HG02798 (cell line): ENCODE measurements around the gene CLEC9A.
"Not testable (repeated sequence)": the region's sequence is repeated elsewhere in the genome, so short reads cannot be mapped to it uniquely, and the experiment has no call there.

Experiments used
- ATAC-seq: cut with Tn5 transposase; IDR thresholded peaks from one replicate; pipeline ENCODE4 v1.9.1; 2021; ENCODE audit warnings: mild to moderate bottlenecking; ENCODE audit not compliant: unreplicated experiment, poor library complexity

CLEC9A gene

GRCh38 chr12:10030446-10030845 lies at the start of gene CLEC9A:
Gene CLEC9A, plus strand, starts transcription at chr12:10030682. Its CDS starts 22,006 bp downstream, at chr12:10052688.
- ATAC-seq: no peak

GRCh38 chr12:9991876-9992275 lies 38.6 kb upstream of the CLEC9A start:
- no peak for ATAC-seq

DNA sequence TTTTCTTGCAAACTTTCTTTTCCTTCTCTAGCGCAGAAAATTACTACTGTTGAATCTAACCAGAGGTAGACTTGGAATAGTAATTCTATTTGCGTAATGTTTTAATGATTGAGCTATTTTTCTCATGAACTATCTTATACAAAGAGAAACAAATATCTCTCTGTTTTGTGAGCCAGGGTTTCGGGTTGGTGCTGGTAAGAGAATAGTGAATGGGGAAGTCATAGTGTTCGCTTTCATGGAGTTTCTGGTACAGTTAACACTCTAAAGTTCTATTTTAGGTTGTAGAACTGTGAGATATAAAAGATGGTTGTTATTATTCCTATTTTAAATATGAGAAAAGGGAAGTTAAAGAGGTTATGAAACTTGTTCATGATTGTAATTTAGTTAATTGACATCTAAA lies 38.2 kb upstream of the CLEC9A start:
- ATAC-seq: no peak

GRCh38 chr12:9999016-9999415 lies 31.5 kb upstream of the CLEC9A start, which contains the start of gene CLEC1B:
Gene CLEC1B, minus strand, starts transcription at chr12:9999121. Its CDS starts 21 bp downstream, at chr12:9999100.
- no peak for ATAC-seq

DNA sequence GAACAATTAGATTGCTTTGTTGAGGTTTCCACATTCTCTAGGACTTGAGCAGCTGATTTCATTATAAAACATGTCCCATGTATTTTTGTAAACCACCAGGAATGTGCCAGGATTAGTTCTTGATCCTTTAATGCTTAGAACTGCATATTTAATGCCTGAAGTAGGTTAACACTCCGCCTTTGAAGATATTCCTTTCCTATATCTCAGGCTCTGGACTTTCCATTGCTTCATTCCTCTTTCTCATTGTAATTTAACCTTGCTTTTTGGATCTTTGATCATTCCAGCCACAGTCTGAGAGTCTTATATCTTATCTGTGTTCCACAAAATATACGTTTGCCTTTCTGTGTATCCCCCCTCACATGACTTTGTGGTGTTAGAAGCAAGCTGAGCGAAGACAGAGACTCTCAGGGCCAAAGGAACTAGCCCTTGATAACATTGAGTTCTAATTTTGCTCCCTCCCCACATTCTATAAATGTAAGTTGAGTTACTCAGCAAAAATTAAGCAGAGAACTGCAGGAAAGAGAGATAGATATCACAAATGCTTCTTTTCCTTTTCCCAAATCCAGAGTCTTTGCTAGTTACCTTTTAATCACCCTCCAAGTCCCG lies 29.2 kb upstream of the CLEC9A start:
- ATAC-seq: no peak

DNA sequence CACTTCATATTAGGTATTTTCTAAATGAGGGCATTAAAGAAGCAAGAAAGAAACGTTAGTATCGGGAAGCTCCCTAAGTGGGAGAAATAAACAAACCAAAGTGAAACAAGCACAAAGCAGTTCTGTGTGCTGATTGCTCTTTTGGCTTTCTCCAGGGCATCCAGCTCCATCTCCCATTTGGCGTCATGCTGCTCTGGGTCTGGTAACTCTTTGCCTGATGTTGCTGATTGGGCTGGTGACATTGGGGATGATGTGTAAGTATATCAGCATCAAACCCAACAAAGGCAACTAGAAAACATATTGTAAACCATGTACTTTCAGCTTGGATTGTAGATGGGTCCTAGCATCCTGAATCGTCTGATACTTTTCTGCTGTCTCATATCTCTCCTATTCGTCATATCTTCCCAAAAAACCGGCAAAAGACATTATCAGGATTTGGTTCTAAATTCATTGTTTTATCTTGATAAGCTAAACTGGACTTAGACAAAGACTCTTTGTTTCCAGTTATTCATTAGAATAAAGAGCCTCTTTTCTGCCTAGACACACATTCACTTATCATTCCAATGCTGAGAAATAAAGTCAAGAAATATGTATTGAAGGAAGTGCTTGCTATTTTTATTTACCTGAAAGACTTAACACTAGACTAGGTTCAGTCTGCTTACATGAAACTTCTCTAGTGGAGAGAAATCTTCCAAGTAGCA lies 17.7 kb upstream of the CLEC9A start:
- ATAC-seq: no peak

DNA sequence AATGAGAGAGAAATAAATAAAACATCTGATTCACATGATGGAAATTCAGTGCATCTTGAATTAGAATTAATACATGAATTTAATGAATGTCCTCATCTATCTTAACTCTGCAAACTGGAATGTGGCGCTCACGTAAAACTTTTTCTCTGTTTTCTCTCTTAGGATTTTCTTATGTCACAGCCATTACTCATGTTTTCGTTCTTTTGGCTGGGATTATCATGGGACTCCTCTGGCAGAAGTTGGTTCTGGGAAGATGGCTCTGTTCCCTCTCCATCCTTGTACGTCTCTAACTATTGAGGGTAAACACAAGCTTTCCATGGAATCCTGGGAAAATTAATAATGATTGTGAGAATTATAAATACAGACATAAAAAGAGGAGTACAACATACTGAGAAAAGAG lies 15.0 kb upstream of the CLEC9A start:
- ATAC-seq: no peak

DNA sequence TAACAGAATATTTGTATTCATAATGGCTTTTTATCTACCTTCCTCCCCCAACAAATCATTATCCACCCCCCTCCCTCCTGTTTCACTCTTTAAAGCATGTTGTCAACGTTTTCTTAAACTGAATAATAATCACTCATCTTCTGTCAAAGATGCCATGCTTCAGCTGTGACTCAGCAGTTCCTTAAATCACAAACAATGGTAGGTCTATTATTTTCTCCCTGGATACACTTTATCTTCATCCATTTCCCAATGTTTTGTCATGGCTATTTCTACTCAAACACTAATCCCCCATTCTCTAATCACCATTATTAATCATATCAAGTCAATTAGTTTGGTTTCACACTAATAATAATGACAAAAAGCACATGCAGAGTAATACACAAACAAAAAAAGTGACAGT lies 13.6 kb upstream of the CLEC9A start:
- no peak for ATAC-seq

- no peak for ATAC-seq
Observed at GRCh38 chr12:10018386-10018785, 12.1 kb upstream of the CLEC9A start.

DNA sequence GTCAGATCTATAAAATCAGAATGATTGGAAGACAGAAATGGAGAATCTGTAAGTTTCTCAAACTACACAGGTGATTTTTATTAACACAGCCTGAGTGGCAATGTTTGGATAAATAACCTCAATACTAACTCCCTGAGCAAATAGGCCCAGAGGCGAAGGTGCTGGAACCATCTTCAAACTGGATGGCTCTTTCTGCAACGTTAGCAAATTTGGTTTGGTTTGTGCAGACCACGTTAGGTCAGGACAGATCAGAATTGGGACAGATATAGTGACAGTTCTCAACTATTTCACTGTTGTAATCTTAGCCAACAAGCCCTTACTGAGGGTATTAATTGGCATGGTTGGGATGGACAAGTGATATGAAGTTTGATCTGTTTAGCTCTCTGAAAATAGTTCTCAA lies 9.1 kb upstream of the CLEC9A start:
- ATAC-seq: no peak

GRCh38 chr12:10025236-10025635 lies 5.2 kb upstream of the CLEC9A start:
- ATAC-seq: no peak

- not testable (repeated sequence) for ATAC-seq
Observed at GRCh38 chr12:10026666-10027065, 3.8 kb upstream of the CLEC9A start.

GRCh38 chr12:10027311-10027710 lies 3.2 kb upstream of the CLEC9A start:
- ATAC-seq: no peak

- no peak for ATAC-seq
Observed at GRCh38 chr12:10027721-10028120, 2.8 kb upstream of the CLEC9A start.

- no peak for ATAC-seq
Observed at GRCh38 chr12:10031321-10031720, 839 bp downstream of the CLEC9A start.

GRCh38 chr12:10031771-10032175 lies 1.3 kb downstream of the CLEC9A start:
- ATAC-seq: no peak

DNA sequence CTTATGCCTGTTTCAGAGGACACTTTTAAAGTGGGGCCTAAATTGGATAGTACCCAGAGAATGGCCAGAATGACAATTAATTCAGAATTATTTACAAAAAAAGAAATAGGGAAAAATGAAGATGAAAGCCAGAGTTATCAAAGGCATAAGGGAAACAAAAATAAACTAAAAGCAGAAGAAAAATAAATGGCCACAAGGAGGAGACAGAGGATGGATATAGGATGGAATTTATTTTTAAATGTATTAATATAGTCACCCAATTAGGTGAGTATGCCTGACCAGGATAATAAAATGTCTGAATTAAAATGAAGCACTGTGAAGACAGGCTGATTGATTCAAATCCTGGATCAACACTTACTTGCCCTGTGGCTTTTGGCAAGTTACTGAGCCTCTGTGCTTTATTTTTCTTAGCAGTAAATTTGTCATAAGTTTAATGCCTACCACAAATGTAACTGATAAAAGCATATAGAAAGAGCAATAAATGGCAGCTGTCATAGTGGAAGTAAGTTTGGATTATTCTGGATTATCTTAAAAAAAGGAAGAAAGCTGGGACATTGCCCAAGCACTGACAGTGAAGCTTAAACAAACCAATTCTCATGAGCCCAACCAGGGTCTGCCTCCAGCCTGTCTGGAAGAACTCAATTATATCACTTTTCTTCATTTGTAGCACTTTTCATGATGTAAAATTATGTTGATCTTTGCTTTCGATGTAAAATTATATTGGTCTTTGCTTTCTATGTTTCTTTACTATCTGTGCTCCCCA lies 3.5 kb downstream of the CLEC9A start:
- ATAC-seq: no peak

DNA sequence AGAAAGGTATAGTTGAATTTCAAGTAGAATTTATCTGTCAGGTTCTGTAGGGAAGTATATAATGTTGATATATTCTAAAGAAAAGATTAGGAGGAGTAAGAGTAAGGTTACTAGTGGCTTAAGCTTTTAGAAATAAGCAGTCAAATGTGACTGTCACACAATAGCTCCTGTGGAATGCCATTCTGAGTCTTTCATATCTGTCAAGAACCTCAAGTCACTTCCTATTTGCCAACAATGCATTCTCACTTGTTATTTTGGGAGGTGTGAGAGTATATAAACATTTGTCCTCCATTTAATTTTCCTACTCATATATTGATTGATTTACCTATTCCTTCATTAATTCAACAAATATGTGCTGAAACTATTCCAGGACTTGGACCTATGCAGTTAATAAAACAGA lies 11.7 kb downstream of the CLEC9A start:
- ATAC-seq: no peak

DNA sequence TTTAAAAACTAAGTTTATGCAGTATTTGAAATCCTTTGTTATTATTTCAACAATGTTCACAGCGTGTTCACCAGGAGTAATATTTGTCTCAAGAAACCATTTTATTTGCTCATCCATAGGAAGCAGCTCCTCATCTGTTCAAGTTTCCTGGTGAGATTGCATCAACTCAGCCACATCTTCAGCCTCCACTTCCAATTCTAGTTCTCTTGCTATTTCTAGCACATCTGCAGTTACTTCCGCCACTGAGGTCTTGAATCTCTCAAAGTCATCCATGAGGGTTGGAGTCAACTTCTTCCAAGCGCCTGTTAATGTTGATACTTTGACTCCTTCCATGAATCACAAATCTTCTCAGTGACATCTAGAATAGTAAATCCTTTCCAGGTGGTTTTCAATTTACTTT lies 18.0 kb downstream of the CLEC9A start:
- no peak for ATAC-seq

- no peak for ATAC-seq
Observed at GRCh38 chr12:10052193-10052913, 21.9 kb downstream of the CLEC9A start.

GRCh38 chr12:10058387-10058786 lies 27.9 kb downstream of the CLEC9A start:
- ATAC-seq: no peak
